GM04503 (cell line): Measurements from ENCODE around the gene KCNB1.

ENCODE experiments used
- DNase-seq: peaks from one replicate; pipeline ENCODE4 v3.0.0-alpha.2; 2012; ENCODE audit warnings: low read depth

The KCNB1 gene

GRCh38 chr20:49388744-49389143 is 93.7 kb downstream of the KCNB1 start:
- DNase-seq, result no peak

GRCh38 chr20:49387581-49387939 is 94.9 kb downstream of the KCNB1 start:
- no peak for DNase-seq

- DNase-seq, result no peak
These were observed 95.5 kb downstream of the KCNB1 start for GRCh38 chr20:49386848-49387580.

DNA sequence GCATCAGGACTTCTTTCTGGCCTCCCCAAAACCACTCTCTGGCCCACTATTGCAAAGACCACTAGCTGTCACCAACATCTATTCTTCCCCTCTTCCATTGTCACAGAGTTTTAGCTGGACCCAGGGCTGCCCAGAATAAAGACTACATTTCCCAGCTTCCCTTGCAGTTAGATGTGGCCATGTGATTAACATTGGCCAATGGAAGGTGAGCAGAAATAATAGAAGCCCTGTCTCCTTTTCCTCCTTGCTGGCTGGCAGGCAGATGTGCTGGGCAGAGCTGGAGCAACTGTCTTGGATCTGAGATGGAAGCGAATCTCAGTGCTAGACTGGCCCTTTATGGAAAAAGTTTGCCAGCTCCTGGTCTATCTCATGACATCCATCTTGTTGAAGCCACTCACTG is 97.0 kb downstream of the KCNB1 start:
- no peak for DNase-seq

DNA sequence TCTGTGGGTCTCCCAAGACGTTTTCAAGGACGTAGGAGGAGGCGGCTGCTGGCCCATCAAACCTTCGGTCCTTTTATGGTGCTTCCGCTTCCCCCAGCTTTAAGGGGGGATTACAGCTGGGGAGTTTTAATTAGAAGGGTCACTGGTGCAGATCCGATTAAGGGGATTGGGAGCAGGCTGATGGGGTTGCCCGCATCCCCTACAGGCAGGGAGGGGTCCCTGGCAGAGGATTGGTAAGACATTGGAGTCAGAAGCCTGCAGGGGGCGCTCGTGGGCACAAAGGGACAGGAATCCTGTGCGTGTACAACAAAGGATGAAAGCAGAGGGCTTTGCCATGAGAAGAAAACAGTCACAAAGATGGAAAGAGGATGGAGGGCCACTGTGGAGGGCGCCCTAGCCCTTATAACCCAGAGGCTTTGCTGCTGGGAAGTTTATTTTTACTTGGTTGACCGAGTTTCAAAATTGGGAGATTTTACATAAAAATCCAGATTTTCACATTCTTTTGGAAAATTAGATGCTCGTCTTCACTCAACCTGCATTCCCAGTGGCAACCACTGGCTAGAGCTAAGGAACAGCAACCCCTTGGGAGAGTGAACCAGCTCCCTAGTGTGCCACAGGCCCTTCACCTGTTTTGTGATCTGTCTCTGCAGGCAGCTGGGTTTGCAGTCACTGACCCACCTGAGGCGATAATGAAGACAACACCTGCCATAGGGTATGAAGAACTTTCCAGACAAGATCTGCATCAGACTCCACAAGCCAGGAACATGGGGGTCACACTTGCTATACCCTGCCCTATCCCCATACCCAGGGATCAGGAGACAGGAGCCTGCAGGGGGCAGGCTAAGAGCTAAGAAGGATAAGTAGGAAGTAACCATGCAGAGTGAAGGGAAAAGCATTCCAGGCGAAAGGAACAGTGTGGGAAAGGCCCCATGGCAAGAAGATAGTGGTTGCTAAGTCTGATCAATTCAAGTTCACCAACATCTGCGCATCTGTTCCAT is 97.7 kb downstream of the KCNB1 start:
- DNase-seq, result no peak

DNA sequence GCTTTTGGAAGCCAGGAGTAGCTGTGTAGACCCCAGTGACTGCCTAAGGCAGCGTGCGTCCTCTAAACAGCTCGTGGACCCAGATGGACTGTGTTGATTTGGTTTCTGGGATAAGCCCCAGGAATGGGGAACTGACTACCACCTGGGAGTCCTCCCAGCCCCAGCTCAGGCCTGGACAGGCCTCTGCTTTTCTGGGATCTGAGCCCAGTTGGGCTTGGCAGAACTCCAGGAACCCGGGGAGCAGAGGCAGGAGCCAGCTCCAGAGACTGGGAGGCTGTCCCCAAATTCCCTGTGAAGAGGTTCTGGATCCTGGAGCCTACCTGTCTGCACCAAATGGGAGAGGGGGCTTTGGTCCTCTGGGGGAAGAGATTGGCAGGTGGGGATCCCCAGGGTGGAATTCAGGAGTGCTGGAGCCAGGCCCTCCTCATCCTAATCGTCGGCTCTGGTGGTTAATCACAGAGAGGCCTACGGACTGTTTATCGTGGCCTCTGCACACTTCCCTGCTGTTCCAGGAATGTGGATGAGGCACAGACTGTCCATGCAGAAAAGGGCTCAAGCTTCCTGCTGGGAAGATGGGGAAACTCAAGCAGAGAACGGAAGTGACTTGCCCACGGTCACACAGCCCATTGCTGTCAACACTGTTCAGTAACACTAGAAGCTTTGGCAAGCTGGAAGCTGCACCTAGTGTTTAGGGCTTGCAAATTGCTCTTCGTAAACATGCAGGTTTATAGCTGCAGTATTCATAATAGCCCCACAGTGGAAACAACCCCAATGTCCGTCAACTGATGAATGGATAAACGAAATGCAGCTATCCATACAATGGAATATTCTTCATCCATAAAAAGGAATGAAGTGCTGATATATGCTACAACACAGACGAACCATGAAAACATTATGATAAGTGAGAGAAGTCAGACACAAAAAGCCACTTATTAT is 100.6 kb downstream of the KCNB1 start:
- DNase-seq, result no peak

GRCh38 chr20:49380337-49380780 is 102.1 kb downstream of the KCNB1 start:
- no peak for DNase-seq

- DNase-seq, result no peak
These were observed 103.1 kb downstream of the KCNB1 start for GRCh38 chr20:49379338-49379737.

DNA sequence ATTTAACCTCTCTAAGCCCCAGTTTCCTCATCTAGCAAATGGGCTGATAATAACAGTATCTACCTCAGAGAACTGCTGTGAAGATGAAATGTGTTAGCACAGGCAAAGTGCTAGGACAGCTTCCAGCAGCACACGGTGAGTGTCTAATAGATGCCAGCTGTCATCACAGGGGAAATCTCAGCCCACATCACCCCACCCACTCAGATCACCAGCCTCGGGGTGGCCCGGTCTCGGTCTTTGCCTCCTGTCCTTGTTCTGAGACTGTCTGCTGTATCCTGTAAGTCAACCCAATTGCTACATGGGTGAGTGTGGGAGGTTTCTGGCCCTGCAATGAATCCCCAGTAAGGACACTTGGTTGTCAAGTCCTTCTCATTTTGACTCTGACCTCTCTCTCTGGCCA is 105.1 kb downstream of the KCNB1 start:
- no peak for DNase-seq

DNA sequence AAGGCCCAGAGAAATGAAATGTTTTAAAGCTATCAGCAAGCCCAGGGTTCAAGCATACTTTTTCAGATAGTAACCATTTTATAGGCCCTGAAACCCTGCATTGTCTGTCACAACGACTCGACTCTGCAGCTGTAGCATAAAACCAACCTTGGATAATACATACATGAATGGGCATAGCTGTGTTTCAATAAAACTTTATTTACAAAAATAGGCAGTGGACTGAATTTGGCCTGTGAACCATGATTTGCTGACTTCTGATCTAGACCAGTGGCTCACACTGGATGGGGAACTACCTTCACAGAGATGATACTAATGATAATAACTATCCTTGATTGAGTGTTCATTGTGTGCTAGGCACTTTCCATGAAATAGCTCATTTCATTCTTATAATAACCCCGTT is 107.3 kb downstream of the KCNB1 start:
- no peak for DNase-seq

DNA sequence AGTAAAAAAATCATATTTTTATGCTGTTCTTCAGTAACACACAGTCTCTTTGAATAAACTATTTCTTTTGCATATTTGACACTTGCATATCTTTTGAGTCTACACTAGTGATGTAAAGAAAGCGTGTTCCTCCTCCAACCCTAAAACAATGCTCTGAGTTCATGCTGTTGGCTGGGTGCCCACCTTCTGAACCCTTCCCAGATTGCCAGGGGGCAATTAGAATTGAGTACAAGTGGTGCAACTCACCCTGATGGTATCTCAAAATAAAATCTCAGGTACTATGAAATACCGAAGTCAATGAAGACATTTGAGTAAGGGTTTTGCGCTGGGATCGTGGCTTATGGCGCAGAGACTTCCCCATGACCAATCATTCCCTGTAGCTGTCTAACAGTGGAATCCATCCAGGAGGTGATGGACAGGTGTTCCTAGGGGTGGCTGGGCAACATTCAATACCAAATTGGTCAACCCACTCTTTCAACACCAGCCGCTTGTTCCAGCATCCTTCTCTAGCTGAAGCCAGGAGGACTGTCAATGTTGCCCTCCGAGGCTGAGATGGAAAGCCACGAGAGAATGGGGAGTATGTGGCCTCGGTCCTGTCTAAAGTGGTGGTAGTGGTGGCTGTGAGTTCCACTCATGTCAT is 110.3 kb downstream of the KCNB1 start:
- DNase-seq, result no peak

GRCh38 chr20:49368596-49368995 is 113.9 kb downstream of the KCNB1 start:
- DNase-seq, result no peak

- no peak for DNase-seq
These were observed 115.4 kb downstream of the KCNB1 start for GRCh38 chr20:49367113-49367512.

DNA sequence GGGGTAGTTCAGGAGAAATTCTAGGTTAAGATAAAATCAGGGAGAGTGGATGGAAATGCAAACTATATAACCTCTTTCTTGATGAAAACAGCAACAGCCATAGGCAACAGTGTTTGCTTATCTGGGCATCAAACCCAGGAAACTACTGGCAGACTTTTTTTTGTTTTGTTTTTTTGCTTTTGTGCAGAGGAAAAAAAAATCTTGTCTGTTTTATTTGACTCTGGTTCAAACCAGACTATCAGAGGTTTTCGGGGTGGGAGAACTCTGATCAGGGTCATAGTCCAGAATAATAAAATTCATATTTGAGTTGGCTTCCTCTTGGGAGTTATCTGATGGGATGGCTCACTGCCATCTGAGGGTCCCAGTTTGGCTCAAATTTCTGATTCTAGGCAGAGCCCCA is 115.8 kb downstream of the KCNB1 start:
- DNase-seq, result no peak

- no peak for DNase-seq
These were observed 120.4 kb downstream of the KCNB1 start for GRCh38 chr20:49361862-49362660.

- no peak for DNase-seq
These were observed 122.1 kb downstream of the KCNB1 start for GRCh38 chr20:49360242-49360968.

- no peak for DNase-seq
These were observed 125.8 kb downstream of the KCNB1 start for GRCh38 chr20:49356676-49357075.

DNA sequence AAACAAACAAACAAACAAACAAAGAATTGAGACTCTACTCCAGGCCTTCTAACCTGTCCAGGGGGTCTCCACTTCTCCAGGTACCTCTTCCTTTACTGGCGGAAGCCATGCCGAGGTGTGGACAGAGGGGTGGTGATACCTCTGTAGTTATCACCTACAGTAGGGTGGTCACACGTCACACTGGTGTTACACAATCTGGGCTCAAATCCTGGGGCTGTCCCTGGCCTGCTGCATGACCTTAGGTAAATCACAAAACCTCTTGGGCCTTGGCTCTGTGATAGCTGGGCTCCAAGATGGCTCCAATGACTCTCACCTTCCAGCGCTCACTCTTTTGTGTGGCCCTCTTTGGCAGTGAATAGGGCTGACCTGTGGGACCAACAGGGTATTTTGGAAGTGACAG is 127.8 kb downstream of the KCNB1 start:
- DNase-seq, result no peak

GRCh38 chr20:49353348-49353747 is 129.1 kb downstream of the KCNB1 start:
- DNase-seq, result no peak

DNA sequence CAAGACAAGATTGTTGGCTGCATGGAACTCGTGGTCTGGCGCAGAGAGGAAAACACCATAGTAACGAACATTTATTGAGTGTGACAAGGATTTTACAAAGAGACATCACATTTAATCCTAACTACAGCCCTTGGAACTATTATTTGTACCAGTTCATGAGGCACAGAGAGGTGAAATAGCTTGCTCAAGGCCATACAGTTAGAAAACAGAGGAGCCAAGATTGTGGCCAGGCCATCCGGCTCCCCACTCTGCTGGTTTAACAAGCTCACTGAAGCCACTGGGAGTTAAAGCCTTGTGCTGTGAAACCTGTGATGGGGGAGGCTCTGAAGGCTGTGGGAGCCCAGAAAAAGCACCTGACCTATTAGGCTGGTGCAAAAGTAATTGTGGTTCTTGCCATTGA is 129.7 kb downstream of the KCNB1 start:
- DNase-seq, result no peak
